ENCODE results near the gene TTYH2. TPM values are rescaled to one million over a fixed set of nuclear protein-coding genes. Genes with fewer than 3 reads are reported as not detected.

TTYH2 gene
- total RNA-seq, 2 experiments from 2014 or later, result 10.9 to 11.2 TPM

GRCh38 chr17:74239172-74239571 lies 25.8 kb downstream of the TTYH2 start:
- H3K4me1 Mint-ChIP-seq, result peaks cover 1% of the 10 kb centered on the region
- no peaks in the 10 kb centered on the region for H3K9me3 Mint-ChIP-seq
- no peaks in the 10 kb centered on the region for H3K27me3 Mint-ChIP-seq
- ATAC-seq (ENCODE audit: low read depth), result no peak
- H3K4me3 Mint-ChIP-seq, result no peak overlapping the region
- DNase-seq, result no peak
- H3K36me3 Mint-ChIP-seq, result no peaks in the 10 kb centered on the region
- POLR2A ChIA-PET, result interaction anchor here (0.5 kb wide), 1 partner anchor 1359 kb away, joined by 3 read pairs; no protein-coding TSS in a partner anchor
- no peak overlapping the region for H3K27ac Mint-ChIP-seq

GRCh38 chr17:74240618-74241205 lies 27.3 kb downstream of the TTYH2 start:
- POLR2A ChIA-PET, result no interaction called here
- no peak for ATAC-seq (ENCODE audit: low read depth)
- no peak overlapping the region for H3K27ac Mint-ChIP-seq

GRCh38 chr17:74241431-74241830 lies 28.1 kb downstream of the TTYH2 start:
- no peak overlapping the region for H3K4me3 Mint-ChIP-seq
- H3K27ac Mint-ChIP-seq, result no peak overlapping the region
- DNase-seq, result no peak
- H3K36me3 Mint-ChIP-seq, result no peaks in the 10 kb centered on the region
- peaks cover 1% of the 10 kb centered on the region for H3K4me1 Mint-ChIP-seq
- POLR2A ChIA-PET, result no interaction called here
- ATAC-seq (ENCODE audit: low read depth), result no peak
- no peaks in the 10 kb centered on the region for H3K27me3 Mint-ChIP-seq
- H3K9me3 Mint-ChIP-seq, result no peaks in the 10 kb centered on the region

More at GRCh38 chr17:74240618-74241205, 27.3 kb downstream of the TTYH2 start:
- Mint-ChIP-seq H3K36me3 (no peaks in the 10 kb centered on the region), H3K4me3 (no peak overlapping the region), H3K9me3 (no peaks in the 10 kb centered on the region), H3K4me1 (no peaks in the 10 kb centered on the region), H3K27me3 (no peaks in the 10 kb centered on the region)
- DNase-seq, result no peak

GRCh38 chr17:74241847-74242246 lies 28.5 kb downstream of the TTYH2 start:
- Mint-ChIP-seq H3K36me3 (peaks cover 2% of the 10 kb centered on the region), H3K4me1 (peaks cover 1% of the 10 kb centered on the region), H3K27ac (no peak overlapping the region), H3K27me3 (no peaks in the 10 kb centered on the region), H3K4me3 (no peak overlapping the region), H3K9me3 (no peaks in the 10 kb centered on the region)
- DNase-seq (no peak), ATAC-seq (ENCODE audit: low read depth) (no peak)
- POLR2A ChIA-PET, result no interaction called here

- DNase-seq (no peak), ATAC-seq (ENCODE audit: low read depth) (no peak)
- Mint-ChIP-seq H3K36me3 (peaks cover 2% of the 10 kb centered on the region), H3K4me1 (peaks cover 1% of the 10 kb centered on the region), H3K27ac (no peak overlapping the region), H3K4me3 (no peak overlapping the region), H3K9me3 (no peaks in the 10 kb centered on the region), H3K27me3 (no peaks in the 10 kb centered on the region)
- POLR2A ChIA-PET, result no interaction called here
These were observed 29.8 kb downstream of the TTYH2 start for GRCh38 chr17:74243013-74243755.

- H3K4me1 Mint-ChIP-seq, result peaks cover 1% of the 10 kb centered on the region
- no peaks in the 10 kb centered on the region for H3K27me3 Mint-ChIP-seq
- H3K27ac Mint-ChIP-seq, result no peak overlapping the region
- no peak for ATAC-seq (ENCODE audit: low read depth)
- no peak for DNase-seq
- H3K4me3 Mint-ChIP-seq, result no peak overlapping the region
- H3K9me3 Mint-ChIP-seq, result no peaks in the 10 kb centered on the region
- POLR2A ChIA-PET, result no interaction called here
- peaks cover 2% of the 10 kb centered on the region for H3K36me3 Mint-ChIP-seq
These were observed 30.8 kb downstream of the TTYH2 start for GRCh38 chr17:74244128-74244527.

- Mint-ChIP-seq H3K36me3 (peaks cover 2% of the 10 kb centered on the region), H3K9me3 (no peaks in the 10 kb centered on the region), H3K4me1 (peaks cover 4% of the 10 kb centered on the region), H3K27me3 (no peaks in the 10 kb centered on the region), H3K27ac (no peak overlapping the region), H3K4me3 (no peak overlapping the region)
- DNase-seq, result no peak
- POLR2A ChIA-PET, result interaction anchor here (1.2 kb wide), 1 partner anchor 14 kb away, joined by 4 read pairs; no protein-coding TSS in a partner anchor
- ATAC-seq (ENCODE audit: low read depth), result no peak
These were observed 31.2 kb downstream of the TTYH2 start for GRCh38 chr17:74244548-74244947.

- peaks cover 4% of the 10 kb centered on the region for H3K4me1 Mint-ChIP-seq
- ATAC-seq (ENCODE audit: low read depth) (no peak), DNase-seq (no peak)
- H3K4me3 Mint-ChIP-seq, result no peak overlapping the region
- no peak overlapping the region for H3K27ac Mint-ChIP-seq
- H3K9me3 Mint-ChIP-seq, result no peaks in the 10 kb centered on the region
- POLR2A ChIA-PET, result interaction anchor here (1.2 kb wide), 1 partner anchor 15 kb away, joined by 4 read pairs; no protein-coding TSS in a partner anchor
- H3K27me3 Mint-ChIP-seq, result no peaks in the 10 kb centered on the region
- peaks cover 2% of the 10 kb centered on the region for H3K36me3 Mint-ChIP-seq
These were observed 31.9 kb downstream of the TTYH2 start for GRCh38 chr17:74245145-74245831.

GRCh38 chr17:74245871-74246270 lies 32.5 kb downstream of the TTYH2 start:
- H3K4me1 Mint-ChIP-seq, result peaks cover 4% of the 10 kb centered on the region
- ATAC-seq (ENCODE audit: low read depth) (no peak), DNase-seq (no peak)
- H3K36me3 Mint-ChIP-seq, result peaks cover 2% of the 10 kb centered on the region
- no peak overlapping the region for H3K4me3 Mint-ChIP-seq
- POLR2A ChIA-PET, result no interaction called here
- no peaks in the 10 kb centered on the region for H3K9me3 Mint-ChIP-seq
- H3K27me3 Mint-ChIP-seq, result no peaks in the 10 kb centered on the region
- no peak overlapping the region for H3K27ac Mint-ChIP-seq

- Mint-ChIP-seq H3K4me3 (no peak overlapping the region), H3K4me1 (peaks cover 4% of the 10 kb centered on the region), H3K9me3 (no peaks in the 10 kb centered on the region), H3K36me3 (peaks cover 2% of the 10 kb centered on the region), H3K27me3 (no peaks in the 10 kb centered on the region), H3K27ac (no peak overlapping the region)
- no peak for ATAC-seq (ENCODE audit: low read depth)
- POLR2A ChIA-PET, result interaction anchor here (0.9 kb wide), 1 partner anchor 25 kb away, joined by 3 read pairs; no protein-coding TSS in a partner anchor
- no peak for DNase-seq
These were observed 36.4 kb downstream of the TTYH2 start for GRCh38 chr17:74249590-74250270.

- POLR2A ChIA-PET, result interaction anchor here (0.9 kb wide), 1 partner anchor 24 kb away, joined by 3 read pairs; no protein-coding TSS in a partner anchor
- H3K27ac Mint-ChIP-seq, result no peak overlapping the region
- peaks cover 4% of the 10 kb centered on the region for H3K4me1 Mint-ChIP-seq
- no peaks in the 10 kb centered on the region for H3K27me3 Mint-ChIP-seq
- no peaks in the 10 kb centered on the region for H3K9me3 Mint-ChIP-seq
- H3K4me3 Mint-ChIP-seq, result no peak overlapping the region
- H3K36me3 Mint-ChIP-seq, result peaks cover 2% of the 10 kb centered on the region
- DNase-seq (no peak), ATAC-seq (ENCODE audit: low read depth) (no peak)
These were observed 37.1 kb downstream of the TTYH2 start for GRCh38 chr17:74250324-74250995.

GRCh38 chr17:74251051-74251450 lies 37.7 kb downstream of the TTYH2 start:
- Mint-ChIP-seq H3K27me3 (no peaks in the 10 kb centered on the region), H3K36me3 (peaks cover 2% of the 10 kb centered on the region), H3K4me3 (no peak overlapping the region), H3K9me3 (no peaks in the 10 kb centered on the region), H3K4me1 (peaks cover 3% of the 10 kb centered on the region), H3K27ac (no peak overlapping the region)
- POLR2A ChIA-PET, result no interaction called here
- ATAC-seq (ENCODE audit: low read depth) (no peak), DNase-seq (no peak)

GRCh38 chr17:74251569-74251968 lies 38.2 kb downstream of the TTYH2 start:
- Mint-ChIP-seq H3K27me3 (no peaks in the 10 kb centered on the region), H3K4me3 (no peak overlapping the region), H3K27ac (no peak overlapping the region), H3K9me3 (no peaks in the 10 kb centered on the region), H3K4me1 (peaks cover 3% of the 10 kb centered on the region), H3K36me3 (peaks cover under 1% of the 10 kb centered on the region)
- DNase-seq (no peak), ATAC-seq (ENCODE audit: low read depth) (no peak)
- POLR2A ChIA-PET, result no interaction called here

All from activated naive CD8-positive, alpha-beta T cell treated with anti-CD3 and anti-CD28 coated beads, Interleukin-2, amount 10 ng/mL, durations not matched to agents 7 days and 5 days (primary cell).